ENCODE results near the gene SPAG5.

The SPAG5 gene

GRCh38 chr17:28598799-28599310 is at the start of gene SPAG5:
Gene SPAG5 (minus strand): TSS chr17:28599025. CDS start chr17:28598946, 79 bp downstream.
- peak; percentile 75 for DNase-seq (ENCODE audit: low read depth)

GRCh38 chr17:28646039-28646754 is 47.4 kb upstream of the SPAG5 start:
- DNase-seq (ENCODE audit: low read depth) = no peak

GRCh38 chr17:28645576-28645939 is 46.7 kb upstream of the SPAG5 start:
- DNase-seq (ENCODE audit: low read depth) = no peak

- peak; percentile 87 for DNase-seq (ENCODE audit: low read depth)
These were observed 46.2 kb upstream of the SPAG5 start, which contains the start of gene BLTP2 for GRCh38 chr17:28644787-28645575. Gene BLTP2 (minus strand): TSS chr17:28645158. CDS start chr17:28645056, 102 bp downstream.

- peak; percentile 16 for DNase-seq (ENCODE audit: low read depth)
These were observed 45.4 kb upstream of the SPAG5 start for GRCh38 chr17:28643983-28644786.

- no peak for DNase-seq (ENCODE audit: low read depth)
These were observed 42.8 kb upstream of the SPAG5 start for GRCh38 chr17:28641579-28641978.

- no peak for DNase-seq (ENCODE audit: low read depth)
These were observed 36.7 kb upstream of the SPAG5 start for GRCh38 chr17:28635506-28635905.

GRCh38 chr17:28634206-28634865 is 35.5 kb upstream of the SPAG5 start:
- DNase-seq (ENCODE audit: low read depth) = no peak

GRCh38 chr17:28626818-28627217 is 28.0 kb upstream of the SPAG5 start:
- no peak for DNase-seq (ENCODE audit: low read depth)

- DNase-seq (ENCODE audit: low read depth) = no peak
These were observed 25.3 kb upstream of the SPAG5 start for GRCh38 chr17:28624148-28624547.

- no peak for DNase-seq (ENCODE audit: low read depth)
These were observed 24.9 kb upstream of the SPAG5 start for GRCh38 chr17:28623696-28624095.

GRCh38 chr17:28622186-28622585 is 23.4 kb upstream of the SPAG5 start:
- DNase-seq (ENCODE audit: low read depth) = no peak

- DNase-seq (ENCODE audit: low read depth) = no peak
These were observed 21.2 kb upstream of the SPAG5 start for GRCh38 chr17:28620010-28620409.

- DNase-seq (ENCODE audit: low read depth) = no peak
These were observed 19.6 kb upstream of the SPAG5 start for GRCh38 chr17:28618464-28618863.

- DNase-seq (ENCODE audit: low read depth) = no peak
These were observed 17.5 kb upstream of the SPAG5 start for GRCh38 chr17:28616281-28616680.

GRCh38 chr17:28615260-28615940 is 16.6 kb upstream of the SPAG5 start:
- DNase-seq (ENCODE audit: low read depth) = no peak

GRCh38 chr17:28613931-28614381 is 15.1 kb upstream of the SPAG5 start, which contains the start of gene RSKR:
Gene RSKR (minus strand): TSS chr17:28614185. CDS start chr17:28614161, 24 bp downstream.
- no peak for DNase-seq (ENCODE audit: low read depth)

GRCh38 chr17:28612936-28613872 is 14.4 kb upstream of the SPAG5 start:
- DNase-seq (ENCODE audit: low read depth) = no peak

GRCh38 chr17:28612531-28612930 is 13.7 kb upstream of the SPAG5 start:
- no peak for DNase-seq (ENCODE audit: low read depth)

GRCh38 chr17:28610376-28610775 is 11.6 kb upstream of the SPAG5 start:
- DNase-seq (ENCODE audit: low read depth) = no peak
